PC-3 (cell line): ENCODE results near the gene APLP1.

Source experiments
- EZH2 ChIP-seq: fragments of 300-600 bp; sonication (generic); IDR thresholded peaks from one replicate; pipeline ENCODE4 v1.6.1; 2017; ENCODE audit warnings: antibody characterized with exemption, mild to moderate bottlenecking, low read length; ENCODE audit not compliant: unreplicated experiment
- EZH2phosphoT487 ChIP-seq: fragments of 300-600 bp; sonication (generic); IDR thresholded peaks from 2 replicates; pipeline ENCODE4 v1.6.1; 2018; ENCODE audit warnings: mild to moderate bottlenecking, antibody characterized with exemption, low read length, borderline replicate concordance
- TF ChIP-seq, protein P1 (sequence below): fragments of 300-600 bp; sonication (generic); conservative IDR thresholded peaks from 2 replicates; pipeline ENCODE4 v1.5.1; 2017; ENCODE audit warnings: antibody characterized with exemption, low read depth, mild to moderate bottlenecking, low read length

DNA sequence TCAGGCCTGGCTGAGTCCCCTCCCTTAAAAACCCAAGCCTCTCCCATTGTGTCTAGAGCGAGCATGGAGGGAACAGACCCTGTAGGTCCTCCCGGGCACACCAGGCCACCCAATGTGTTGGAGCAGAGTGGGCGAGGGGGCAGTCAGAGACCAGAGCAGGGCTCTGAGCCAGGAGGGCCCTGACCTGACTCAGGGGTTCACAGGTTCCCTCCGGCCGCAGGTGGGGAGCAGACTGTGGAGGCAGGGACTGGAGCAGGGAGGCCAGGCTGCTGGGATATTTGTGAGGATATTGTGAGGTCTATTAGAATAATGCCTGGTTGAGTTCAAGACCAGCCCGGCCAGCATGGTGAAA lies 41.3 kb downstream of the APLP1 start:
- TF ChIP-seq, protein P1, sequence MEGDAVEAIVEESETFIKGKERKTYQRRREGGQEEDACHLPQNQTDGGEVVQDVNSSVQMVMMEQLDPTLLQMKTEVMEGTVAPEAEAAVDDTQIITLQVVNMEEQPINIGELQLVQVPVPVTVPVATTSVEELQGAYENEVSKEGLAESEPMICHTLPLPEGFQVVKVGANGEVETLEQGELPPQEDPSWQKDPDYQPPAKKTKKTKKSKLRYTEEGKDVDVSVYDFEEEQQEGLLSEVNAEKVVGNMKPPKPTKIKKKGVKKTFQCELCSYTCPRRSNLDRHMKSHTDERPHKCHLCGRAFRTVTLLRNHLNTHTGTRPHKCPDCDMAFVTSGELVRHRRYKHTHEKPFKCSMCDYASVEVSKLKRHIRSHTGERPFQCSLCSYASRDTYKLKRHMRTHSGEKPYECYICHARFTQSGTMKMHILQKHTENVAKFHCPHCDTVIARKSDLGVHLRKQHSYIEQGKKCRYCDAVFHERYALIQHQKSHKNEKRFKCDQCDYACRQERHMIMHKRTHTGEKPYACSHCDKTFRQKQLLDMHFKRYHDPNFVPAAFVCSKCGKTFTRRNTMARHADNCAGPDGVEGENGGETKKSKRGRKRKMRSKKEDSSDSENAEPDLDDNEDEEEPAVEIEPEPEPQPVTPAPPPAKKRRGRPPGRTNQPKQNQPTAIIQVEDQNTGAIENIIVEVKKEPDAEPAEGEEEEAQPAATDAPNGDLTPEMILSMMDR, result no peak
- TF ChIP-seq EZH2 (no peak), EZH2phosphoT487 (no peak)
